ENCODE data around the gene MCM5.

GRCh38 chr22:35422936-35423335 is 23.0 kb downstream of the MCM5 start:
- TF ChIP-seq CTCF (conservative IDR thresholded peaks at IDR 0.05; ENCODE audit: low read depth in 2 of 2): no peak
- TF ChIP-seq, protein P1, sequence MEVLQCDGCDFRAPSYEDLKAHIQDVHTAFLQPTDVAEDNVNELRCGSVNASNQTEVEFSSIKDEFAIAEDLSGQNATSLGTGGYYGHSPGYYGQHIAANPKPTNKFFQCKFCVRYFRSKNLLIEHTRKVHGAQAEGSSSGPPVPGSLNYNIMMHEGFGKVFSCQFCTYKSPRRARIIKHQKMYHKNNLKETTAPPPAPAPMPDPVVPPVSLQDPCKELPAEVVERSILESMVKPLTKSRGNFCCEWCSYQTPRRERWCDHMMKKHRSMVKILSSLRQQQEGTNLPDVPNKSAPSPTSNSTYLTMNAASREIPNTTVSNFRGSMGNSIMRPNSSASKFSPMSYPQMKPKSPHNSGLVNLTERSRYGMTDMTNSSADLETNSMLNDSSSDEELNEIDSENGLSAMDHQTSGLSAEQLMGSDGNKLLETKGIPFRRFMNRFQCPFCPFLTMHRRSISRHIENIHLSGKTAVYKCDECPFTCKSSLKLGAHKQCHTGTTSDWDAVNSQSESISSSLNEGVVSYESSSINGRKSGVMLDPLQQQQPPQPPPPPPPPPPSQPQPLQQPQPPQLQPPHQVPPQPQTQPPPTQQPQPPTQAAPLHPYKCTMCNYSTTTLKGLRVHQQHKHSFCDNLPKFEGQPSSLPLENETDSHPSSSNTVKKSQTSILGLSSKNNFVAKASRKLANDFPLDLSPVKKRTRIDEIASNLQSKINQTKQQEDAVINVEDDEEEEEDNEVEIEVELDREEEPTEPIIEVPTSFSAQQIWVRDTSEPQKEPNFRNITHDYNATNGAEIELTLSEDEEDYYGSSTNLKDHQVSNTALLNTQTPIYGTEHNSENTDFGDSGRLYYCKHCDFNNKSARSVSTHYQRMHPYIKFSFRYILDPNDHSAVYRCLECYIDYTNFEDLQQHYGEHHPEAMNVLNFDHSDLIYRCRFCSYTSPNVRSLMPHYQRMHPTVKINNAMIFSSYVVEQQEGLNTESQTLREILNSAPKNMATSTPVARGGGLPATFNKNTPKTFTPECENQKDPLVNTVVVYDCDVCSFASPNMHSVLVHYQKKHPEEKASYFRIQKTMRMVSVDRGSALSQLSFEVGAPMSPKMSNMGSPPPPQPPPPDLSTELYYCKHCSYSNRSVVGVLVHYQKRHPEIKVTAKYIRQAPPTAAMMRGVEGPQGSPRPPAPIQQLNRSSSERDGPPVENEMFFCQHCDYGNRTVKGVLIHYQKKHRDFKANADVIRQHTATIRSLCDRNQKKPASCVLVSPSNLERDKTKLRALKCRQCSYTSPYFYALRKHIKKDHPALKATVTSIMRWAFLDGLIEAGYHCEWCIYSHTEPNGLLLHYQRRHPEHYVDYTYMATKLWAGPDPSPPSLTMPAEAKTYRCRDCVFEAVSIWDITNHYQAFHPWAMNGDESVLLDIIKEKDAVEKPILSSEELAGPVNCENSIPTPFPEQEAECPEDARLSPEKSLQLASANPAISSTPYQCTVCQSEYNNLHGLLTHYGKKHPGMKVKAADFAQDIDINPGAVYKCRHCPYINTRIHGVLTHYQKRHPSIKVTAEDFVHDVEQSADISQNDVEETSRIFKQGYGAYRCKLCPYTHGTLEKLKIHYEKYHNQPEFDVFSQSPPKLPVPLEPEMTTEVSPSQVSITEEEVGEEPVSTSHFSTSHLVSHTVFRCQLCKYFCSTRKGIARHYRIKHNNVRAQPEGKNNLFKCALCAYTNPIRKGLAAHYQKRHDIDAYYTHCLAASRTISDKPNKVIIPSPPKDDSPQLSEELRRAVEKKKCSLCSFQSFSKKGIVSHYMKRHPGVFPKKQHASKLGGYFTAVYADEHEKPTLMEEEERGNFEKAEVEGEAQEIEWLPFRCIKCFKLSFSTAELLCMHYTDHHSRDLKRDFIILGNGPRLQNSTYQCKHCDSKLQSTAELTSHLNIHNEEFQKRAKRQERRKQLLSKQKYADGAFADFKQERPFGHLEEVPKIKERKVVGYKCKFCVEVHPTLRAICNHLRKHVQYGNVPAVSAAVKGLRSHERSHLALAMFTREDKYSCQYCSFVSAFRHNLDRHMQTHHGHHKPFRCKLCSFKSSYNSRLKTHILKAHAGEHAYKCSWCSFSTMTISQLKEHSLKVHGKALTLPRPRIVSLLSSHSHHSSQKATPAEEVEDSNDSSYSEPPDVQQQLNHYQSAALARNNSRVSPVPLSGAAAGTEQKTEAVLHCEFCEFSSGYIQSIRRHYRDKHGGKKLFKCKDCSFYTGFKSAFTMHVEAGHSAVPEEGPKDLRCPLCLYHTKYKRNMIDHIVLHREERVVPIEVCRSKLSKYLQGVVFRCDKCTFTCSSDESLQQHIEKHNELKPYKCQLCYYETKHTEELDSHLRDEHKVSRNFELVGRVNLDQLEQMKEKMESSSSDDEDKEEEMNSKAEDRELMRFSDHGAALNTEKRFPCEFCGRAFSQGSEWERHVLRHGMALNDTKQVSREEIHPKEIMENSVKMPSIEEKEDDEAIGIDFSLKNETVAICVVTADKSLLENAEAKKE (CRISPR knock-in tag; IDR thresholded peaks at IDR 0.05): no peak
- no peak for TF ChIP-seq ZNF331 (CRISPR knock-in tag; IDR thresholded peaks at IDR 0.05; ENCODE audit: low read depth)
- no peak for TF ChIP-seq JUNB (IDR thresholded peaks at IDR 0.05; ENCODE audit: unreplicated experiment)
- TF ChIP-seq, protein P2, sequence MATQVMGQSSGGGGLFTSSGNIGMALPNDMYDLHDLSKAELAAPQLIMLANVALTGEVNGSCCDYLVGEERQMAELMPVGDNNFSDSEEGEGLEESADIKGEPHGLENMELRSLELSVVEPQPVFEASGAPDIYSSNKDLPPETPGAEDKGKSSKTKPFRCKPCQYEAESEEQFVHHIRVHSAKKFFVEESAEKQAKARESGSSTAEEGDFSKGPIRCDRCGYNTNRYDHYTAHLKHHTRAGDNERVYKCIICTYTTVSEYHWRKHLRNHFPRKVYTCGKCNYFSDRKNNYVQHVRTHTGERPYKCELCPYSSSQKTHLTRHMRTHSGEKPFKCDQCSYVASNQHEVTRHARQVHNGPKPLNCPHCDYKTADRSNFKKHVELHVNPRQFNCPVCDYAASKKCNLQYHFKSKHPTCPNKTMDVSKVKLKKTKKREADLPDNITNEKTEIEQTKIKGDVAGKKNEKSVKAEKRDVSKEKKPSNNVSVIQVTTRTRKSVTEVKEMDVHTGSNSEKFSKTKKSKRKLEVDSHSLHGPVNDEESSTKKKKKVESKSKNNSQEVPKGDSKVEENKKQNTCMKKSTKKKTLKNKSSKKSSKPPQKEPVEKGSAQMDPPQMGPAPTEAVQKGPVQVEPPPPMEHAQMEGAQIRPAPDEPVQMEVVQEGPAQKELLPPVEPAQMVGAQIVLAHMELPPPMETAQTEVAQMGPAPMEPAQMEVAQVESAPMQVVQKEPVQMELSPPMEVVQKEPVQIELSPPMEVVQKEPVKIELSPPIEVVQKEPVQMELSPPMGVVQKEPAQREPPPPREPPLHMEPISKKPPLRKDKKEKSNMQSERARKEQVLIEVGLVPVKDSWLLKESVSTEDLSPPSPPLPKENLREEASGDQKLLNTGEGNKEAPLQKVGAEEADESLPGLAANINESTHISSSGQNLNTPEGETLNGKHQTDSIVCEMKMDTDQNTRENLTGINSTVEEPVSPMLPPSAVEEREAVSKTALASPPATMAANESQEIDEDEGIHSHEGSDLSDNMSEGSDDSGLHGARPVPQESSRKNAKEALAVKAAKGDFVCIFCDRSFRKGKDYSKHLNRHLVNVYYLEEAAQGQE (IDR thresholded peaks at IDR 0.05; ENCODE audit: unreplicated experiment): no peak
- no peak for TF ChIP-seq POLR2AphosphoS5 (IDR thresholded peaks at IDR 0.05; ENCODE audit: low read depth)
- no peak for TF ChIP-seq EZH2 (IDR thresholded peaks at IDR 0.05; ENCODE audit: low read depth, unreplicated experiment)
- no peak for TF ChIP-seq ZNF114 (CRISPR knock-in tag; IDR thresholded peaks at IDR 0.05)
- no peak for TF ChIP-seq EZH2phosphoT487 (IDR thresholded peaks at IDR 0.05; ENCODE audit: unreplicated experiment)
- no peak for TF ChIP-seq STAT1 (IDR thresholded peaks at IDR 0.05; ENCODE audit: unreplicated experiment)
- TF ChIP-seq CREB1 (CRISPR knock-in tag; IDR thresholded peaks at IDR 0.05; ENCODE audit: low read depth): no peak
- no peak for TF ChIP-seq ETS1 (IDR thresholded peaks at IDR 0.05)
- no peak for TF ChIP-seq NANOG (IDR thresholded peaks at IDR 0.05; ENCODE audit: borderline replicate concordance)

All from GM23338 (cell line).